IMR-90 (cell line): ENCODE results near the gene NR1H4. TPM values are rescaled to one million over a fixed set of nuclear protein-coding genes. Genes with fewer than 3 reads are reported as not detected.

ENCODE experiments used
- ATAC-seq: fragments of 200-7000 bp; cut with Tn5 transposase; 2 replicates; pipeline ENCODE4 v1.9.1; 2020; ENCODE audit warnings: low read depth, mild to moderate bottlenecking, moderate library complexity
- BruUV-seq: library from RNA; stranded (reverse); fragments of 400-500 nt; replicated peaks from 2 replicates; lab custom pipeline; 2021; lab: Mats Ljungman, UMichigan
- CTCF ChIA-PET: fragments of 300-600 bp; formaldehyde crosslinking; extraction: SDS; loops from one replicate; lab custom pipeline; 2021; ENCODE audit warnings: antibody characterized with exemption; lab: Yijun Ruan, JAX
- POLR2A ChIA-PET: fragments of 300-600 bp; sonication (Branson Sonifier 250); formaldehyde crosslinking; loops from one replicate; lab custom pipeline; 2022; ENCODE audit warnings: antibody characterized with exemption; ENCODE audit not compliant: unreplicated experiment; lab: Charles Lee
- DNase-seq: peaks from one replicate; pipeline ENCODE4 v3.0.0; 2013
- H2AFZ ChIP-seq: replicated peaks from 2 replicates; pipeline ENCODE3; 2013; ENCODE audit warnings: low read length, mild to moderate bottlenecking; ENCODE audit not compliant: poor library complexity
- H2AK5ac ChIP-seq: 2 replicates; pipeline ENCODE4 v1.6.1; 2013; ENCODE audit warnings: low read depth, low read length, inconsistent platforms
- H2AK9ac ChIP-seq: replicated peaks from 2 replicates; pipeline ENCODE3; 2013; ENCODE audit warnings: mild to moderate bottlenecking, low read depth, low read length, moderate library complexity; ENCODE audit not compliant: poor library complexity
- H2BK120ac ChIP-seq: 2 replicates; pipeline ENCODE4 v1.6.1; 2013; ENCODE audit warnings: low read depth, low read length, inconsistent platforms
- H2BK15ac ChIP-seq: 3 replicates; pipeline ENCODE4 v1.6.1; 2013; ENCODE audit warnings: low read depth, low read length, inconsistent platforms
- H2BK20ac ChIP-seq: 2 replicates; pipeline ENCODE4 v1.6.1; 2013; ENCODE audit warnings: low read depth, mild to moderate bottlenecking, inconsistent platforms, low read length, moderate library complexity
- H2BK5ac ChIP-seq: 2 replicates; pipeline ENCODE4 v1.6.1; 2013; ENCODE audit warnings: mild to moderate bottlenecking, low read depth, low read length, inconsistent platforms; ENCODE audit not compliant: poor library complexity, severe bottlenecking
- H3K14ac ChIP-seq: replicated peaks from 2 replicates; pipeline ENCODE4 v1.6.1; 2013; ENCODE audit warnings: low read depth, low read length, inconsistent platforms
- H3K18ac ChIP-seq: 2 replicates; pipeline ENCODE4 v1.6.1; 2013; ENCODE audit warnings: low read depth, low read length, control low read depth
- H3K23ac ChIP-seq: 2 replicates; pipeline ENCODE4 v1.6.1; 2013; ENCODE audit warnings: low read depth, low read length, inconsistent platforms
- H3K27ac ChIP-seq: 2 replicates; pipeline ENCODE4 v1.5.1; 2013; ENCODE audit warnings: mild to moderate bottlenecking, control low read depth, low read length; ENCODE audit not compliant: insufficient read depth
- H3K27me3 ChIP-seq: 2 replicates; pipeline ENCODE4 v1.6.1; 2013; ENCODE audit warnings: low read length; ENCODE audit not compliant: control insufficient read depth, insufficient read depth
- H3K36me3 ChIP-seq: 2 replicates; pipeline ENCODE4 v1.6.1; 2013; ENCODE audit warnings: low read length, mixed read lengths; ENCODE audit not compliant: control insufficient read depth, insufficient read depth
- H3K4ac ChIP-seq: 2 replicates; pipeline ENCODE4 v1.6.1; 2013; ENCODE audit warnings: low read depth, low read length, inconsistent platforms
- H3K4me1 ChIP-seq: 2 replicates; pipeline ENCODE4 v1.6.1; 2013; ENCODE audit warnings: low read length, mixed read lengths; ENCODE audit not compliant: control insufficient read depth, insufficient read depth
- H3K4me2 ChIP-seq: 2 replicates; pipeline ENCODE4 v1.6.1; 2013; ENCODE audit warnings: low read depth, mild to moderate bottlenecking, control low read depth, low read length, moderate library complexity
- H3K4me3 ChIP-seq: 2 replicates; pipeline ENCODE4 v1.5.1; 2013; ENCODE audit warnings: low read depth, mild to moderate bottlenecking, control low read depth, low read length, moderate library complexity; ENCODE audit not compliant: insufficient read depth
- H3K56ac ChIP-seq: 2 replicates; pipeline ENCODE4 v1.6.1; 2013; ENCODE audit warnings: low read length, inconsistent platforms; ENCODE audit not compliant: insufficient read depth; ENCODE audit errors: extremely low read depth
- H3K79me1 ChIP-seq, 2 experiments: 2 replicates each; pipeline ENCODE4 v1.6.1; 2013; ENCODE audit warnings: low read length in 2 of 2, inconsistent platforms in 1 of 2, low read depth in 1 of 2
- H3K9ac ChIP-seq: 2 replicates; pipeline ENCODE4 v1.6.1; 2013; ENCODE audit warnings: low read depth, low read length, control low read depth
- H3K9me1 ChIP-seq: 2 replicates; pipeline ENCODE4 v1.6.1; 2013; ENCODE audit warnings: low read length, inconsistent platforms; ENCODE audit not compliant: insufficient read depth
- H3K9me3 ChIP-seq: 2 replicates; pipeline ENCODE4 v1.6.1; 2013; ENCODE audit warnings: low read length; ENCODE audit not compliant: control insufficient read depth, insufficient read depth
- H4K20me1 ChIP-seq: 2 replicates; pipeline ENCODE4 v1.6.1; 2013; ENCODE audit warnings: low read length, inconsistent platforms; ENCODE audit not compliant: insufficient read depth
- H4K5ac ChIP-seq: 2 replicates; pipeline ENCODE4 v1.6.1; 2013; ENCODE audit warnings: mild to moderate bottlenecking, low read depth, low read length, control low read depth
- H4K8ac ChIP-seq, 2 experiments: 2 replicates each; pipeline ENCODE4 v1.6.1; 2013; ENCODE audit warnings: low read depth in 2 of 2, low read length in 2 of 2, control low read depth in 1 of 2, inconsistent platforms in 1 of 2
- H4K91ac ChIP-seq: 2 replicates; pipeline ENCODE4 v1.6.1; 2013; ENCODE audit warnings: low read depth, low read length, inconsistent platforms; ENCODE audit not compliant: insufficient read depth
- BHLHE40 ChIP-seq: fragments of 150-350 bp; IDR thresholded peaks from 2 replicates; pipeline ENCODE4 v1.6.1; 2016; ENCODE audit warnings: mild to moderate bottlenecking, low read depth, low read length
- CEBPB ChIP-seq: IDR thresholded peaks from 2 replicates; pipeline ENCODE4 v1.6.1; 2012; ENCODE audit warnings: low read depth, low read length, improper control_type of control experiment
- CHD1 ChIP-seq: IDR thresholded peaks from 2 replicates; pipeline ENCODE4 v1.6.1; 2012; ENCODE audit warnings: low read depth, low read length, improper control_type of control experiment
- FOS ChIP-seq: fragments of 150-350 bp; IDR thresholded peaks from 2 replicates; pipeline ENCODE4 v1.6.1; 2016; ENCODE audit warnings: low read depth, low read length
- MAFK ChIP-seq: IDR thresholded peaks from 2 replicates; pipeline ENCODE4 v1.6.1; 2012; ENCODE audit warnings: low read depth, low read length, improper control_type of control experiment
- MAZ ChIP-seq: IDR thresholded peaks from 2 replicates; pipeline ENCODE4 v1.6.1; 2012; ENCODE audit warnings: low read depth, mild to moderate bottlenecking, low read length, improper control_type of control experiment, moderate library complexity, borderline replicate concordance
- MXI1 ChIP-seq: IDR thresholded peaks from 2 replicates; pipeline ENCODE4 v1.6.1; 2012; ENCODE audit warnings: low read depth, mild to moderate bottlenecking, low read length, moderate library complexity, borderline replicate concordance
- NFE2L2 ChIP-seq: fragments of 150-350 bp; IDR thresholded peaks from 2 replicates; pipeline ENCODE4 v1.6.1; 2016; ENCODE audit warnings: low read depth, mild to moderate bottlenecking, low read length
- POLR2A ChIP-seq: IDR thresholded peaks from 2 replicates; pipeline ENCODE4 v1.6.1; 2012; ENCODE audit warnings: mild to moderate bottlenecking, low read depth, low read length
- RAD21 ChIP-seq: IDR thresholded peaks from 2 replicates; pipeline ENCODE4 v1.6.1; 2012; ENCODE audit warnings: low read length, improper control_type of control experiment
- RCOR1 ChIP-seq: IDR thresholded peaks from 2 replicates; pipeline ENCODE4 v1.6.1; 2012; ENCODE audit warnings: mild to moderate bottlenecking, low read length, improper control_type of control experiment; ENCODE audit not compliant: insufficient replicate concordance
- RFX5 ChIP-seq: IDR thresholded peaks from 2 replicates; pipeline ENCODE4 v1.8.0; 2012; ENCODE audit warnings: low read depth, mild to moderate bottlenecking, low read length, moderate library complexity
- SMC3 ChIP-seq: fragments of 150-350 bp; IDR thresholded peaks from 2 replicates; pipeline ENCODE4 v1.6.1; 2016; ENCODE audit warnings: low read depth, mild to moderate bottlenecking, antibody characterized with exemption, low read length, moderate library complexity
- WGBS, 2 experiments: methylation state at CpG; one replicate each; pipeline versions ENCODE4 v1.1.5 to v1.1.7; 2013; ENCODE audit warnings: missing lambda C conversion rate in 2 of 2; ENCODE audit not compliant: insufficient read length in 1 of 2; ENCODE audit errors: extremely low coverage in 2 of 2; 5-methylcytosine and 5-hydroxymethylcytosine counted together
- dilution Hi-C: fragments of 300-500 bp; cut with HindIII; formaldehyde crosslinking; loops from one replicate; pipeline ENCODE4 v1.14.3; 2018; ENCODE audit warnings: low sequenced_read_pairs; ENCODE audit not compliant: unreplicated experiment
- in situ Hi-C: fragments of 300-500 bp; cut with MboI; formaldehyde crosslinking; loops from 3 replicates; pipeline ENCODE4 v1.14.3; 2019; ENCODE audit warnings: low sequenced_read_pairs, inconsistent platforms, mixed read lengths
- intact Hi-C: fragments of 100-400 bp; cut with micrococcal nuclease; formaldehyde crosslinking; loops from 2 replicates; pipeline ENCODE4 v1.10.0; 2022
- polyA plus RNA-seq, 3 experiments: library from polyadenylated mRNA; depleted of rRNA; stranded (reverse); fragments of >200 nt; gene quantifications; 2 replicates each; pipeline ENCODE4 v1.2.3, GENCODE V29; 2012; ENCODE audit warnings: low replicate concordance in 1 of 3
- total RNA-seq: library from RNA; depleted of rRNA; stranded (reverse); fragments of >200 nt; gene quantifications from 2 replicates; pipeline ENCODE4 v1.2.3, GENCODE V29; 2012
- TF ChIP-seq, protein P1 (sequence below): conservative IDR thresholded peaks from 2 replicates; pipeline ENCODE4 v1.5.1; 2012; ENCODE audit warnings: mild to moderate bottlenecking, low read depth, low read length, improper control_type of control experiment
- TF ChIP-seq, protein P2 (sequence below): fragments of 150-350 bp; IDR thresholded peaks from 2 replicates; pipeline ENCODE4 v1.6.1; 2017; ENCODE audit warnings: mild to moderate bottlenecking, antibody characterized with exemption, low read length, low read depth
- TF ChIP-seq, protein P3 (sequence below): fragments of 150-350 bp; IDR thresholded peaks from 2 replicates; pipeline ENCODE4 v1.6.1; 2016; ENCODE audit warnings: low read depth, mild to moderate bottlenecking, low read length, moderate library complexity, borderline replicate concordance

NR1H4 gene
- total and polyA plus RNA-seq, 2 of the 4 experiments (the other 2 are of a cell fraction), result not detected

DNA sequence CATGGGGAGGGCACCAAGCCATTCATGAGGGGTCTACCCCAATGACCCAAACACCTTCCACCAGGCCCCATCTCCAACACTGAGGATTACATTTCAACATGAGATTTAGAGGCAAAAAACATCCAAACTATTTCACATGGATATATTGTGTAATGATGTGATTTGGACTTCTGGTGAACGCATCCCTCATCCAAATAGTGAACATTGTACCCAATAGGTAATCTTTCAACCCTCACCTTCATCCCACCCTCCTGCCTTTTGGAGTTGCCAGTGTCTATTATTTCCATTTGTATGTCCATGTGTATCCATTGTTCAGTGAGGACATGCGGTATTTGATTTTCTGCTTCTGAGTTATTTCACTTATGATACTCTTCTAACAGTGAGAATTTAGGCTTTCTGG lies 83.7 kb downstream of the NR1H4 start:
- in situ Hi-C loops, result no loop called here
- no TSS peak for BruUV-seq

More for the DNA sequence above, 83.7 kb downstream of the NR1H4 start:
- Histone ChIP-seq H3K4me2 (no peak overlapping the region), H3K79me1 (no peaks in the 10 kb centered on the region), H3K27me3 (no peaks in the 10 kb centered on the region), H3K27ac (no peak overlapping the region), H3K14ac (no peak overlapping the region), H2BK15ac (no peak overlapping the region), H2BK5ac (no peak overlapping the region), H4K5ac (no peak overlapping the region), H2AK5ac (no peak overlapping the region), H2BK120ac (no peak overlapping the region), H3K4me1 (0 out of 2 replicates have a peak, but pooled peaks cover 2% of the 10 kb centered on the region), H3K18ac (no peak overlapping the region), H3K23ac (no peak overlapping the region), H2BK20ac (no peak overlapping the region), H4K91ac (no peak overlapping the region), H2AK9ac (no peak overlapping the region), H4K20me1 (no peaks in the 10 kb centered on the region), H3K36me3 (no peaks in the 10 kb centered on the region), H2AFZ (no peak overlapping the region), H3K9me1 (no peaks in the 10 kb centered on the region), H3K4me3 (no peak overlapping the region), H4K8ac (no peak overlapping the region), H3K56ac (no peak overlapping the region), H3K4ac (no peak overlapping the region), H3K9me3 (no peaks in the 10 kb centered on the region), H3K9ac (no peak overlapping the region)
- TF ChIP-seq FOS, result no peak
- TF ChIP-seq SMC3, result no peak
- TF ChIP-seq CHD1, result no peak
- TF ChIP-seq, protein P1, sequence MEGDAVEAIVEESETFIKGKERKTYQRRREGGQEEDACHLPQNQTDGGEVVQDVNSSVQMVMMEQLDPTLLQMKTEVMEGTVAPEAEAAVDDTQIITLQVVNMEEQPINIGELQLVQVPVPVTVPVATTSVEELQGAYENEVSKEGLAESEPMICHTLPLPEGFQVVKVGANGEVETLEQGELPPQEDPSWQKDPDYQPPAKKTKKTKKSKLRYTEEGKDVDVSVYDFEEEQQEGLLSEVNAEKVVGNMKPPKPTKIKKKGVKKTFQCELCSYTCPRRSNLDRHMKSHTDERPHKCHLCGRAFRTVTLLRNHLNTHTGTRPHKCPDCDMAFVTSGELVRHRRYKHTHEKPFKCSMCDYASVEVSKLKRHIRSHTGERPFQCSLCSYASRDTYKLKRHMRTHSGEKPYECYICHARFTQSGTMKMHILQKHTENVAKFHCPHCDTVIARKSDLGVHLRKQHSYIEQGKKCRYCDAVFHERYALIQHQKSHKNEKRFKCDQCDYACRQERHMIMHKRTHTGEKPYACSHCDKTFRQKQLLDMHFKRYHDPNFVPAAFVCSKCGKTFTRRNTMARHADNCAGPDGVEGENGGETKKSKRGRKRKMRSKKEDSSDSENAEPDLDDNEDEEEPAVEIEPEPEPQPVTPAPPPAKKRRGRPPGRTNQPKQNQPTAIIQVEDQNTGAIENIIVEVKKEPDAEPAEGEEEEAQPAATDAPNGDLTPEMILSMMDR, result no peak
- no peak for TF ChIP-seq RFX5
- no peak for TF ChIP-seq MAFK
- no peak for TF ChIP-seq BHLHE40
- TF ChIP-seq, protein P2, sequence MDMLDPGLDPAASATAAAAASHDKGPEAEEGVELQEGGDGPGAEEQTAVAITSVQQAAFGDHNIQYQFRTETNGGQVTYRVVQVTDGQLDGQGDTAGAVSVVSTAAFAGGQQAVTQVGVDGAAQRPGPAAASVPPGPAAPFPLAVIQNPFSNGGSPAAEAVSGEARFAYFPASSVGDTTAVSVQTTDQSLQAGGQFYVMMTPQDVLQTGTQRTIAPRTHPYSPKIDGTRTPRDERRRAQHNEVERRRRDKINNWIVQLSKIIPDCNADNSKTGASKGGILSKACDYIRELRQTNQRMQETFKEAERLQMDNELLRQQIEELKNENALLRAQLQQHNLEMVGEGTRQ, result no peak
- TF ChIP-seq CEBPB, result no peak
- TF ChIP-seq MAZ, result no peak
- no peak for TF ChIP-seq RCOR1
- TF ChIP-seq, protein P3, sequence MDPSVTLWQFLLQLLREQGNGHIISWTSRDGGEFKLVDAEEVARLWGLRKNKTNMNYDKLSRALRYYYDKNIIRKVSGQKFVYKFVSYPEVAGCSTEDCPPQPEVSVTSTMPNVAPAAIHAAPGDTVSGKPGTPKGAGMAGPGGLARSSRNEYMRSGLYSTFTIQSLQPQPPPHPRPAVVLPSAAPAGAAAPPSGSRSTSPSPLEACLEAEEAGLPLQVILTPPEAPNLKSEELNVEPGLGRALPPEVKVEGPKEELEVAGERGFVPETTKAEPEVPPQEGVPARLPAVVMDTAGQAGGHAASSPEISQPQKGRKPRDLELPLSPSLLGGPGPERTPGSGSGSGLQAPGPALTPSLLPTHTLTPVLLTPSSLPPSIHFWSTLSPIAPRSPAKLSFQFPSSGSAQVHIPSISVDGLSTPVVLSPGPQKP, result no peak
- TF ChIP-seq RAD21, result no peak
- TF ChIP-seq MXI1, result no peak
- TF ChIP-seq NFE2L2, result no peak
- TF ChIP-seq POLR2A, result no peak
- ChIA-PET POLR2A (no interaction called here), CTCF (interaction anchor here (0.7 kb wide), 1 partner anchor 658 kb away, joined by 4 read pairs; no protein-coding TSS in a partner anchor)
- WGBS, 2 experiments, result no CpG with 5 or more reads among the region's 2 CpGs
- no peak for DNase-seq
- no peak for ATAC-seq
- dilution Hi-C loops, result no loop called here
- intact Hi-C loops, result no loop called here
